CD4-positive, CD25-positive, alpha-beta regulatory T cell (primary cell): ENCODE measurements around the gene TMPRSS11E. TPM values are rescaled to one million over a fixed set of nuclear protein-coding genes. Genes with fewer than 3 reads are reported as not detected.
"Not testable (repeated sequence)": the region's sequence is repeated elsewhere in the genome, so short reads cannot be mapped to it uniquely, and the experiment has no call there.

Source experiments
- ATAC-seq, 2 donors: fragments of 150-1000 bp; cut with Tn5 transposase; one replicate each; pipeline ENCODE4 v1.10.0; 2021; ENCODE audit warnings: low read depth in 2 of 2, moderate number of reproducible peaks in 2 of 2, moderate library complexity in 1 of 2
- DNase-seq, 3 donors: peaks; one replicate each; pipeline versions ENCODE4 v3.0.0 to v3.0.0-alpha.2; 2012 to 2022; ENCODE audit warnings: mixed read lengths in 1 of 3
- H3K27ac ChIP-seq: one replicate; pipeline ENCODE4 v1.7.0; 2013; ENCODE audit warnings: mild to moderate bottlenecking, low read length; ENCODE audit not compliant: insufficient read depth, poor library complexity, severe bottlenecking
- H3K27me3 ChIP-seq: one replicate; pipeline ENCODE4 v1.7.0; 2013; ENCODE audit warnings: low read length; ENCODE audit not compliant: control insufficient read depth, insufficient read depth
- H3K36me3 ChIP-seq: one replicate; pipeline ENCODE4 v1.7.0; 2013; ENCODE audit warnings: mild to moderate bottlenecking, low read length, moderate library complexity; ENCODE audit not compliant: control insufficient read depth, insufficient read depth
- H3K4me1 ChIP-seq: 2 replicates; pipeline ENCODE4 v1.7.0; 2013; ENCODE audit warnings: mild to moderate bottlenecking, low read length; ENCODE audit not compliant: insufficient read depth, control insufficient read depth, poor library complexity, severe bottlenecking
- H3K4me3 ChIP-seq: one replicate; pipeline ENCODE4 v1.7.0; 2013; ENCODE audit warnings: low read depth, mild to moderate bottlenecking, low read length, moderate library complexity
- H3K9me3 ChIP-seq, 2 experiments: 1 replicate in 1 of 2; 2 replicates in 1 of 2; pipeline ENCODE4 v1.7.0; 2013; ENCODE audit warnings: low read length in 2 of 2, mild to moderate bottlenecking in 1 of 2, moderate library complexity in 1 of 2; ENCODE audit not compliant: control insufficient read depth in 2 of 2
- H3K27ac Mint-ChIP-seq, 3 donors: one replicate each; pipeline ENCODE4 v1.8.0; 2020 to 2022; ENCODE audit warnings: mild to moderate bottlenecking in 3 of 3, mixed read lengths in 3 of 3, moderate library complexity in 2 of 3
- H3K27me3 Mint-ChIP-seq: one replicate; pipeline ENCODE4 v1.8.0; 2022; ENCODE audit warnings: mild to moderate bottlenecking, mixed read lengths
- H3K36me3 Mint-ChIP-seq: one replicate; pipeline ENCODE4 v1.8.0; 2020; ENCODE audit warnings: mixed read lengths
- H3K4me1 Mint-ChIP-seq, 4 donors: one replicate each; pipeline ENCODE4 v1.8.0; 2020 to 2022; ENCODE audit warnings: mixed read lengths in 4 of 4, mild to moderate bottlenecking in 1 of 4
- H3K4me3 Mint-ChIP-seq, 4 donors: one replicate each; pipeline ENCODE4 v1.8.0; 2020 to 2022; ENCODE audit warnings: mild to moderate bottlenecking in 4 of 4, mixed read lengths in 4 of 4, moderate library complexity in 3 of 4
- H3K9me3 Mint-ChIP-seq, 7 donors: one replicate each; pipeline ENCODE4 v1.8.0; 2020 to 2022; ENCODE audit warnings: mixed read lengths in 7 of 7, mild to moderate bottlenecking in 3 of 7, moderate library complexity in 2 of 7
- polyA plus RNA-seq, 4 donors: library from polyadenylated mRNA; unstranded; fragments of 300-500 nt; fragmentation: Illumina TruSeq; gene quantifications; one replicate each; pipeline ENCODE4 v1.2.3, GENCODE V29; 2021
- total RNA-seq: library from RNA; stranded (reverse); gene quantifications from one replicate; pipeline ENCODE4 v1.2.3, GENCODE V29; 2022

Gene TMPRSS11E
- total and polyA plus RNA-seq, 5 donors from 2014 or later: 0.22 TPM; not detected in 4

DNA sequence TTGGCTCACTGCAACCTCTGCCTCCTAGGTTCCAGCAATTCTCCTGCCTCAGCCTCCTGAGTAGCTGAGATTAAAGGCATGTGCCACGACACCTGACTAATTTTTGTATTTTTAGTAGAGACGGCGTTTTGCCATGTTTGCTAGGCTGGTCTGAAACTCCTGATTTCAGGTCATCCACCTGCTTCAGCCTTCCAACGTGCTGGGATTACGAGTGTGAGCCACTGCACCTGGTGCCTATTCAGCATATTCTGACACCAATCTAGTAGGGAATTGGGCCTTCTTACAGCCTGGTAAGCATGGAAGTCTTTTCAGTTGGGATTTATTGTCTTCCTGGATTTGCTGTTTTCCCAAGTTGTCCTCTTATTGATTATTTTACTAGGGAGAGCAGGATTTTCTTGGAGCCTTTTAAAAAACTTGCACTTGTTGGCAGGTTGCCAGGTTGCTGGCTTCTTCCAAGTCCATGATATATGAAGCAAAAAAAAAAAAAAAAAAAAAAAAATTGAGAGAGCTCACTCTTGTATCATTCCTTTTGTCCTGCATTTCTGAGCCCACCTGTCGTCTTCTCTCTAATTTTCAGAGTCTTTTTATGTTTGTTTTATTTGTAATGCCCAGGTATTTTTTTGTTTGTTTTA is 43.7 kb downstream of the TMPRSS11E start:
- ATAC-seq: no peak
- Histone ChIP-seq H3K9me3 (no peaks in the 10 kb centered on the region), H3K36me3 (no peaks in the 10 kb centered on the region), H3K27ac (no peak overlapping the region), H3K27me3 (no peaks in the 10 kb centered on the region), H3K4me1 (peaks cover 3% of the 10 kb centered on the region), H3K4me3 (no peak overlapping the region)
- H3K9me3 Mint-ChIP-seq: no peaks in the 10 kb centered on the region
- H3K27ac Mint-ChIP-seq: no peak overlapping the region
- H3K36me3 Mint-ChIP-seq: peaks cover 4% of the 10 kb centered on the region
- no peak overlapping the region for H3K4me3 Mint-ChIP-seq
- peaks cover 8 to 16% (median 12%) of the 10 kb centered on the region in 4 donors for H3K4me1 Mint-ChIP-seq
- no peak for DNase-seq
- H3K27me3 Mint-ChIP-seq: no peaks in the 10 kb centered on the region

- no peaks in the 10 kb centered on the region for H3K36me3 Mint-ChIP-seq
- Histone ChIP-seq H3K4me3 (no peak overlapping the region), H3K27me3 (no peaks in the 10 kb centered on the region), H3K27ac (no peak overlapping the region), H3K9me3 (no peaks in the 10 kb centered on the region), H3K36me3 (no peaks in the 10 kb centered on the region), H3K4me1 (peaks cover 10% of the 10 kb centered on the region)
- peaks cover 4 to 31% (median 15%) of the 10 kb centered on the region in 4 donors for H3K4me1 Mint-ChIP-seq
- no peaks in the 10 kb centered on the region for H3K9me3 Mint-ChIP-seq
- H3K4me3 Mint-ChIP-seq: no peak overlapping the region
- ATAC-seq (no peak), DNase-seq (no peak)
- no peaks in the 10 kb centered on the region for H3K27me3 Mint-ChIP-seq
- H3K27ac Mint-ChIP-seq: no peak overlapping the region
These were observed 47.4 kb downstream of the TMPRSS11E start for GRCh38 chr4:68494688-68495087.

GRCh38 chr4:68498413-68499007 is 51.2 kb downstream of the TMPRSS11E start:
- peak; percentile 93 to 94 for ATAC-seq
- Mint-ChIP-seq H3K27me3 (no peaks in the 10 kb centered on the region), H3K36me3 (no peaks in the 10 kb centered on the region), H3K4me1 (peaks cover 4 to 31% (median 16%) of the 10 kb centered on the region in 4 donors), H3K9me3 (peaks cover 0 to under 1% (median 0%) of the 10 kb centered on the region in 7 donors), H3K4me3 (no peak overlapping the region), H3K27ac (no peak overlapping the region)
- H3K27me3 ChIP-seq: no peaks in the 10 kb centered on the region
- H3K27ac ChIP-seq: no peak overlapping the region
- no peak overlapping the region for H3K4me3 ChIP-seq
- peaks cover 10% of the 10 kb centered on the region for H3K4me1 ChIP-seq
- H3K9me3 ChIP-seq: no peaks in the 10 kb centered on the region
- no peaks in the 10 kb centered on the region for H3K36me3 ChIP-seq
- DNase-seq: peak; percentile 34 to 79 (median 70)

- Histone ChIP-seq H3K27ac (no peak overlapping the region), H3K4me1 (peaks cover 10% of the 10 kb centered on the region), H3K27me3 (no peaks in the 10 kb centered on the region), H3K9me3 (no peaks in the 10 kb centered on the region), H3K36me3 (no peaks in the 10 kb centered on the region), H3K4me3 (no peak overlapping the region)
- Mint-ChIP-seq H3K9me3 (peaks cover 0 to 5% (median 0%) of the 10 kb centered on the region in 7 donors), H3K4me1 (peaks cover 4 to 29% (median 17%) of the 10 kb centered on the region in 4 donors), H3K4me3 (no peak overlapping the region), H3K36me3 (peaks cover under 1% of the 10 kb centered on the region), H3K27ac (no peak overlapping the region), H3K27me3 (no peaks in the 10 kb centered on the region)
- ATAC-seq (no peak), DNase-seq (no peak)
These were observed 51.8 kb downstream of the TMPRSS11E start for GRCh38 chr4:68499021-68499420.

DNA sequence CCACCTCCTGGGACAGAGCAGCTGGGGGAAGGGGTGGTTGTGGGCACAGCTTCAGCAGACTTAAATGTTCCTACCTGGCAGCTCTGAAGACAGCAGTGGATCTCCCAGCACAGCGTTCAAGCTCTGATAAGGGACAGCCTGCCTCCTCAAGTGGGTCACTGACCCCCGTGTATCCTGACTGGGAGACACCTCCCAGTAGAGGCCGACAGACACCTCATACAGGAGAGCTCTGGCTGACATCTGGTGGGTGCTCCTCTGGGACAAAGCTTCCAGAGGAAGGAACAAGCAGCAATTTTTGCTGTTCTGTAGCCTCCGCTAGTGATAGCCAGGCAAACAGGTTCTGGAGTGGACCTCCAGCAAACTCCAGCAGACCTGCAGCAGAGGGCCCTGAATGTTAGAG is 56.2 kb downstream of the TMPRSS11E start:
- H3K9me3 ChIP-seq, H3K27ac ChIP-seq, H3K36me3 Mint-ChIP-seq, H3K4me3 ChIP-seq, ATAC-seq, H3K36me3 ChIP-seq, H3K27me3 ChIP-seq, DNase-seq, H3K4me1 ChIP-seq, H3K27me3 Mint-ChIP-seq: not testable (repeated sequence)
- H3K27ac Mint-ChIP-seq: peak overlapping the region in 2 of 3 donors; percentile 40 to 47
- peak overlapping the region in 1 of 4 donors; percentile 37 for H3K4me3 Mint-ChIP-seq
- H3K9me3 Mint-ChIP-seq: peaks cover 0 to 20% (median 2%) of the 10 kb centered on the region in 7 donors
- peaks cover 11 to 23% (median 18%) of the 10 kb centered on the region in 4 donors for H3K4me1 Mint-ChIP-seq

DNA sequence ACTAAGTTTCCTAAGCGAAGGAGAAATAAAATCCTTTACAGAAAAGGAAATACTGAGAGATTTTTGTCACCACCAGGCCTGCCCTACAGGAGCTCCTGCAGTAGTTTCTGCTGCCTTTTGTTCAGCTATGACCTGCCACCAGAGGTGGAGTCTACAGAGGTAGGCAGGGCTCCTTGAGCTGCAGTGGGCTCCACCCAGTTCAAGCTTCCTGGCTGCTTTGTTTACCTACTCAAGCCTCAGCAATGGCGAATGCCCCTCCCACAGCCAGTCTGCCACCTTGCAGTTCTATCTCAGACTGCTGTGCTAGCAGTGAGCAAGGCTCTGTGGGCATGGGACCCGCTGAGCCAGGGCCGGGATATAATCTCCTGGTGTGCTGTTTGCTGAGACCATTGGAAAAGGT is 57.6 kb downstream of the TMPRSS11E start:
- not testable (repeated sequence) for H3K27ac ChIP-seq, H3K36me3 ChIP-seq, H3K36me3 Mint-ChIP-seq, H3K4me1 ChIP-seq, H3K27me3 Mint-ChIP-seq, H3K9me3 ChIP-seq, H3K27me3 ChIP-seq
- ATAC-seq (peak; percentile 37 to 68), DNase-seq (peak in 2 of 3 donors; percentile 60 to 69)
- peaks cover 0 to 20% (median 2%) of the 10 kb centered on the region in 7 donors for H3K9me3 Mint-ChIP-seq
- peak overlapping the region; percentile 26 for H3K4me3 ChIP-seq
- H3K4me3 Mint-ChIP-seq: peak overlapping the region in 2 of 4 donors; percentile 37 to 71
- H3K27ac Mint-ChIP-seq: peak overlapping the region; percentile 32 to 72 (median 64)
- peaks cover 11 to 16% (median 15%) of the 10 kb centered on the region in 4 donors for H3K4me1 Mint-ChIP-seq

- Mint-ChIP-seq H3K4me3 (peak overlapping the region in 2 of 4 donors; percentile 37 to 71), H3K4me1 (peaks cover 11 to 16% (median 15%) of the 10 kb centered on the region in 4 donors), H3K9me3 (peaks cover 0 to 20% (median 2%) of the 10 kb centered on the region in 7 donors), H3K27ac (peak overlapping the region in 2 of 3 donors; percentile 64 to 72)
- H3K27me3 ChIP-seq, H3K36me3 ChIP-seq, H3K27me3 Mint-ChIP-seq, H3K9me3 ChIP-seq, H3K36me3 Mint-ChIP-seq, H3K4me1 ChIP-seq, H3K27ac ChIP-seq: not testable (repeated sequence)
- DNase-seq (peak in 1 of 3 donors; percentile 35), ATAC-seq (peak; percentile 20 to 44)
- H3K4me3 ChIP-seq: peak overlapping the region; percentile 26
These were observed 58.2 kb downstream of the TMPRSS11E start for GRCh38 chr4:68505452-68505851.

GRCh38 chr4:68518889-68519288 is 71.6 kb downstream of the TMPRSS11E start:
- H3K4me1 Mint-ChIP-seq: no peaks in the 10 kb centered on the region
- peaks cover 0 to 4% (median 0%) of the 10 kb centered on the region in 7 donors for H3K9me3 Mint-ChIP-seq
- H3K9me3 ChIP-seq: no peaks in the 10 kb centered on the region
- H3K36me3 ChIP-seq: no peaks in the 10 kb centered on the region
- ATAC-seq (no peak), DNase-seq (no peak)
- no peak overlapping the region for H3K4me3 ChIP-seq
- H3K4me3 Mint-ChIP-seq: no peak overlapping the region
- no peaks in the 10 kb centered on the region for H3K27me3 ChIP-seq
- no peak overlapping the region for H3K27ac ChIP-seq
- H3K27ac Mint-ChIP-seq: no peak overlapping the region
- no peaks in the 10 kb centered on the region for H3K36me3 Mint-ChIP-seq
- no peaks in the 10 kb centered on the region for H3K4me1 ChIP-seq
- peaks cover 7% of the 10 kb centered on the region for H3K27me3 Mint-ChIP-seq
